ENCODE data around the gene CELSR3.

The CELSR3 gene

DNA sequence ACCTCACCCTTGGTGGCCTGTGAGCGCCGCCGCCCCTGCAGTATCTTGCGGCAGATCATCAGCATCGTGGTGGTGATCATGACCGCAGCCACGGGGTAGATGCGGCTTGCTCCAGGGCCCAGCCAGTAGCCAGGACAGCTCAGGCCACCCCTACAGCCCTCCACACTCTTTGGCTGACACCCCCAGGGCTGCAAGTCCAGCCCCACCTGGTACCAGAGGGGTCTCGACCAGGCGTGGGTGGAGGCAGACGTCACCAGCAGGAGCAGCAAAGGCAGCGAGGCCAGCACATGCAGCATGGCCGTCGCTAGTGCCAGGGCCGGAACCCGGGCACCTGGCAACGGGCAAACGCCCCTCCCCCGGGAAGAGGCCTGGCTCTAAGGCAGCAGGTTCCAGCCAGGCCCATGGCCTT is 41.2 kb downstream of the CELSR3 start, which contains the start of gene TMEM89:
TMEM89 (minus strand) TSS at position 309 of the 409 bp plus-strand sequence; CDS start at position 296, 13 bp downstream.
- DNase-seq (ENCODE audit: extremely low spot score): no peak
- POLR2A ChIA-PET: interaction anchor here (0.8 kb wide), 1 partner anchor 12 kb away, joined by 3 read pairs; the partner anchor contains the start of gene UQCRC1
- TF ChIP-seq FOXA1 (IDR thresholded peaks at IDR 0.05): no peak
- TF ChIP-seq FOXM1 (IDR thresholded peaks at IDR 0.05; ENCODE audit: borderline replicate concordance): no peak
- no peak for TF ChIP-seq SUZ12 (IDR thresholded peaks at IDR 0.05)
- no peak for TF ChIP-seq NFRKB (IDR thresholded peaks at IDR 0.05)
- TF ChIP-seq HDGF (IDR thresholded peaks at IDR 0.05; ENCODE audit: borderline replicate concordance): no peak
- TF ChIP-seq BHLHE40 (IDR thresholded peaks at IDR 0.05; ENCODE audit: borderline replicate concordance): no peak
- no peak for TF ChIP-seq L3MBTL2 (conservative IDR thresholded peaks at IDR 0.05)
- no peak for TF ChIP-seq TARDBP (IDR thresholded peaks at IDR 0.05)
- no peak for TF ChIP-seq SP1 (IDR thresholded peaks at IDR 0.05)
- TF ChIP-seq, protein P1, sequence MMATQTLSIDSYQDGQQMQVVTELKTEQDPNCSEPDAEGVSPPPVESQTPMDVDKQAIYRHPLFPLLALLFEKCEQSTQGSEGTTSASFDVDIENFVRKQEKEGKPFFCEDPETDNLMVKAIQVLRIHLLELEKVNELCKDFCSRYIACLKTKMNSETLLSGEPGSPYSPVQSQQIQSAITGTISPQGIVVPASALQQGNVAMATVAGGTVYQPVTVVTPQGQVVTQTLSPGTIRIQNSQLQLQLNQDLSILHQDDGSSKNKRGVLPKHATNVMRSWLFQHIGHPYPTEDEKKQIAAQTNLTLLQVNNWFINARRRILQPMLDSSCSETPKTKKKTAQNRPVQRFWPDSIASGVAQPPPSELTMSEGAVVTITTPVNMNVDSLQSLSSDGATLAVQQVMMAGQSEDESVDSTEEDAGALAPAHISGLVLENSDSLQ (IDR thresholded peaks at IDR 0.05): no peak
- TF ChIP-seq ZNF384 (IDR thresholded peaks at IDR 0.05): no peak
- no peak for TF ChIP-seq LEF1 (IDR thresholded peaks at IDR 0.05; ENCODE audit: borderline replicate concordance)
- no peak for TF ChIP-seq ARNT (IDR thresholded peaks at IDR 0.05)
- CTCF ChIA-PET: no interaction called here

GRCh38 chr3:48619541-48620524 is 42.9 kb downstream of the CELSR3 start:
- ChIA-PET CTCF (no interaction called here), POLR2A (no interaction called here)
- TF ChIP-seq TARDBP (IDR thresholded peaks at IDR 0.05): no peak
- TF ChIP-seq SP1 (IDR thresholded peaks at IDR 0.05): no peak
- TF ChIP-seq BHLHE40 (IDR thresholded peaks at IDR 0.05; ENCODE audit: borderline replicate concordance): no peak
- TF ChIP-seq, protein P1 (IDR thresholded peaks at IDR 0.05): no peak
- no peak for TF ChIP-seq L3MBTL2 (conservative IDR thresholded peaks at IDR 0.05)
- no peak for TF ChIP-seq HDGF (IDR thresholded peaks at IDR 0.05; ENCODE audit: borderline replicate concordance)
- TF ChIP-seq FOXK2 (IDR thresholded peaks at IDR 0.05): no peak
- no peak for TF ChIP-seq FOXA1 (IDR thresholded peaks at IDR 0.05)
- TF ChIP-seq ARNT (IDR thresholded peaks at IDR 0.05): no peak
- no peak for TF ChIP-seq ZNF384 (IDR thresholded peaks at IDR 0.05)
- TF ChIP-seq LEF1 (IDR thresholded peaks at IDR 0.05; ENCODE audit: borderline replicate concordance): no peak
- no peak for TF ChIP-seq CTBP1 (IDR thresholded peaks at IDR 0.05; ENCODE audit: borderline replicate concordance)
- TF ChIP-seq ELF4 (IDR thresholded peaks at IDR 0.05): no peak
- TF ChIP-seq NFRKB (IDR thresholded peaks at IDR 0.05): no peak
- TF ChIP-seq SUZ12 (IDR thresholded peaks at IDR 0.05): no peak
- no peak for TF ChIP-seq FOXM1 (IDR thresholded peaks at IDR 0.05; ENCODE audit: borderline replicate concordance)
- no peak for DNase-seq (ENCODE audit: extremely low spot score)

DNA sequence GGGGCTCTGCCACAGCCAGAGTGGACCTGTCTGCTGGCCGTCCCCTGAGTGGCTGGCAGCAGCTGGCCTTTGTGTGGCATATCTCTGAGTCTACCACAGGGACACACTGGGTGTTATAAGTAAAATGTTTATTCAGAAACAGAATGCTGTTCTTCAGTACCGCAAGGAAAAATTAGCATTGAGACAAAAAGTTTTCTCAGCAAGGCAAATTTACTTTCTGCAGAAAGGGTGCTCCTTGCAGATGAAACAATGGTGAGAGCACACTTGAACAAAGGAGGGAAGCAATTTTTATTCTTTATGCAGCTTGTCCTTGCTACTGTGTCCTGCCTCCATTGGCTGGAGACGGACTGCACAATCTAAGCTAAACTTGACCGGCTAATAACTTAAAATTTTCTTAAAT is 45.1 kb downstream of the CELSR3 start:
- ChIA-PET POLR2A (no interaction called here), CTCF (no interaction called here)
- no peak for DNase-seq (ENCODE audit: extremely low spot score)
- no peak for TF ChIP-seq L3MBTL2 (conservative IDR thresholded peaks at IDR 0.05)
- no peak for TF ChIP-seq FOXA1 (IDR thresholded peaks at IDR 0.05)
- TF ChIP-seq FOXM1 (IDR thresholded peaks at IDR 0.05; ENCODE audit: borderline replicate concordance): no peak
- no peak for TF ChIP-seq NFRKB (IDR thresholded peaks at IDR 0.05)
- TF ChIP-seq CTBP1 (IDR thresholded peaks at IDR 0.05; ENCODE audit: borderline replicate concordance): no peak
- TF ChIP-seq BHLHE40 (IDR thresholded peaks at IDR 0.05; ENCODE audit: borderline replicate concordance): no peak
- TF ChIP-seq, protein P1 (IDR thresholded peaks at IDR 0.05): no peak

DNA sequence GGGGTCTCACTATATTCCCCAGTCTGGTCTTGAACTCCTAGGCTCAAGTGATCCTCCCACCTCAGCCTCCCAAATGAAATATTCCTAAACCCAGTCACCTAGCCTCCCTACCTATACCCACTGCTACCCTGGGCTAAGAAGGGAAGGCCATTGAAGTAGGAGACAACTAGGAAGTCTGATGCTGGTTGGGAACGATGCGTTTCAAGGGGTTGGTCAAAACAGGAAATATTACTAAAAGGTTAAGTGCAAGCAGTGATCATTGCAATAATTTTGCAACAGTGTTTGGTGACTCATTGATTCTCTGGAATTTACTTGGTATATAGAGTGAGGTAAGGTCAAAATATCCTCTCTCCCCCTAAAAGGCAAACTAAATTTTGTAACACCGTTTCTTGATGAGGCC is 48.6 kb downstream of the CELSR3 start:
- TF ChIP-seq NFRKB (IDR thresholded peaks at IDR 0.05): no peak
- TF ChIP-seq ZNF384 (IDR thresholded peaks at IDR 0.05): no peak
- TF ChIP-seq ELF4 (IDR thresholded peaks at IDR 0.05): no peak
- no peak for TF ChIP-seq FOXK2 (IDR thresholded peaks at IDR 0.05)
- no peak for TF ChIP-seq SUZ12 (IDR thresholded peaks at IDR 0.05)
- TF ChIP-seq FOXM1 (IDR thresholded peaks at IDR 0.05; ENCODE audit: borderline replicate concordance): no peak
- TF ChIP-seq CTBP1 (IDR thresholded peaks at IDR 0.05; ENCODE audit: borderline replicate concordance): no peak
- no peak for TF ChIP-seq LEF1 (IDR thresholded peaks at IDR 0.05; ENCODE audit: borderline replicate concordance)
- no peak for TF ChIP-seq ARNT (IDR thresholded peaks at IDR 0.05)
- no peak for TF ChIP-seq L3MBTL2 (conservative IDR thresholded peaks at IDR 0.05)
- no peak for TF ChIP-seq FOXA1 (IDR thresholded peaks at IDR 0.05)
- no peak for TF ChIP-seq BHLHE40 (IDR thresholded peaks at IDR 0.05; ENCODE audit: borderline replicate concordance)
- TF ChIP-seq HDGF (IDR thresholded peaks at IDR 0.05; ENCODE audit: borderline replicate concordance): no peak
- TF ChIP-seq SP1 (IDR thresholded peaks at IDR 0.05): no peak
- TF ChIP-seq, protein P1 (IDR thresholded peaks at IDR 0.05): no peak
- no peak for TF ChIP-seq TARDBP (IDR thresholded peaks at IDR 0.05)
- ChIA-PET CTCF (no interaction called here), POLR2A (interaction anchor here (1.5 kb wide), 1 partner anchor 9 kb away, joined by 3 read pairs; no protein-coding TSS in a partner anchor)
- no peak for DNase-seq (ENCODE audit: extremely low spot score)

DNA sequence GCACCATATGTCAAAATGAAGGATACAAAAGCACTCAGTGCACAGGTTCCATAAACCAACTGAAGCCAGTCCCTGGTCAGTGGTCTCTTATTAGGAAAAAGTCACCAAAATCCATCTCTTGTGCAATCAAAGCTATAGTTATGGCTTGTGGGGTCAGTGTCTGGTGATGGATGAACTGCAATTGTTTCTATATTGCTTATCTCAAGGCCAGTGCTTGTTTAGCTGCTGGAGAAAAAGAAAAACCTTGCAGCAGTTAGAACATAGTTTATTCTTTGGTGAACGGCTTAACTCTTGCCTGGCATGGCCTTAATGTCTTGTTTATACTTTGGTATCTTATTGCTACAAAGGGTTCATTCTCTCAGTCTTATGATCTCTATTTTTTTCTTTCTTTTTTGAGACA is 50.4 kb downstream of the CELSR3 start:
- DNase-seq (ENCODE audit: extremely low spot score): no peak
- ChIA-PET CTCF (interaction anchor here (1.1 kb wide), 1 partner anchor 24 kb away, joined by 3 read pairs; no protein-coding TSS in a partner anchor), POLR2A (interaction anchor here (1.5 kb wide), 1 partner anchor 11 kb away, joined by 3 read pairs; no protein-coding TSS in a partner anchor)
- TF ChIP-seq, protein P1 (IDR thresholded peaks at IDR 0.05): no peak
- TF ChIP-seq TARDBP (IDR thresholded peaks at IDR 0.05): no peak
- no peak for TF ChIP-seq NFRKB (IDR thresholded peaks at IDR 0.05)
- TF ChIP-seq FOXK2 (IDR thresholded peaks at IDR 0.05): no peak

Measured in HEK293T (cell line).